Measurements from ENCODE around the gene SERPINE2. TPM values are rescaled to one million over a fixed set of nuclear protein-coding genes. Genes with fewer than 3 reads are reported as not detected.

The SERPINE2 gene
- total RNA-seq, 1 donor from 2014 or later: 95.3 TPM

- DNase-seq (ENCODE audit: low read depth) (no peak), FAIRE-seq (no peak)
- H3K4me3 ChIP-seq (ENCODE audit: low read depth, low read length): no peak overlapping the region
- peaks cover 9% of the 10 kb centered on the region for H3K36me3 ChIP-seq (ENCODE audit: control insufficient read depth, insufficient read depth, low read length)
- no peaks in the 10 kb centered on the region for H3K27me3 ChIP-seq (ENCODE audit: control insufficient read depth, insufficient read depth, low read length)
- no peak for TF ChIP-seq CTCF (IDR thresholded peaks at IDR 0.05; ENCODE audit: insufficient read depth, low read length, severe bottlenecking)
Measured at GRCh38 chr2:223998948-223999347, 40.1 kb downstream of the SERPINE2 start.

DNA sequence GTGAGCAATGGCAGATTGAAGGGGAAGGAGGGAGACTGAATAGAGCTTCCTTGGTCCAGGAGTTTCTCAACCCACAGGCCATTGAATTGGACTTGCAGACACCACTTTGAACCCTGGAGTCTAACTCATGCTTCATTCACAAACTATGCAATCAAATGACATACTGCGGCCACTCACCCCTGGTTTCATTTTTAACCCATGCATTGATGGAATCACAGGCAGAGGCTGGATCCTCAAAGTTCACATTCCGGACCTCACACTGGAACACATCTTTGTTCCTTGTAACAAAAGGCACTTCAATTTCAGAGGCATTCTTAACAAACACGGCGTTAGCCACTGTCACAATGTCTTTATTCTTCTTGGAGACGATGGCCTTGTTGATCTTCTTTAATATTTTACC, 41.1 kb downstream of the SERPINE2 start:
- no peak for TF ChIP-seq CTCF (IDR thresholded peaks at IDR 0.05; ENCODE audit: insufficient read depth, low read length, severe bottlenecking)
- Histone ChIP-seq H3K27me3 (ENCODE audit: control insufficient read depth, insufficient read depth, low read length) (no peaks in the 10 kb centered on the region), H3K36me3 (ENCODE audit: control insufficient read depth, insufficient read depth, low read length) (peaks cover 9% of the 10 kb centered on the region), H3K4me3 (ENCODE audit: low read depth, low read length) (no peak overlapping the region)
- no peak for DNase-seq (ENCODE audit: low read depth)
- FAIRE-seq: no peak

DNA sequence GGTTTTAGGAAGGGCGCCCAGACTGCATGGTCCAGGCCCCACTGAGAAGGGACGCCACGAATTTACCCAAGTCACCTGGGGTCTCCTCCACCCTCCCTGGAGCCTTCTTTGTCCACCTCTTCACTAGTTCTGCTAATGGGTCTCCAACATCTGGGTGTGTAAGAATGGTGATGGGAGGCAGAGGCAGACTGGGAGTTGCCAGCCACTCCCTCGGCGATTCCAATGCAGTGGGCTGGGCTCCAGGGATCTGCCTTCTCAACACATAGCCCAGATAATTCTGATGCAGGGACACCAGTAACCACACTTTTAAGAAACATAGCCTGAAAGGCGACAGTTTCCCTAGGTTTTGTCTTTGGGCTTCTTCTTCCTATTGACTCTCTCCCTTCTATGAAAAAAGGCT, 42.7 kb downstream of the SERPINE2 start:
- TF ChIP-seq CTCF (IDR thresholded peaks at IDR 0.05; ENCODE audit: insufficient read depth, low read length, severe bottlenecking): no peak
- Histone ChIP-seq H3K4me3 (ENCODE audit: low read depth, low read length) (no peak overlapping the region), H3K27me3 (ENCODE audit: control insufficient read depth, insufficient read depth, low read length) (no peaks in the 10 kb centered on the region), H3K36me3 (ENCODE audit: control insufficient read depth, insufficient read depth, low read length) (peaks cover 8% of the 10 kb centered on the region)
- no peak for DNase-seq (ENCODE audit: low read depth)
- FAIRE-seq: no peak

DNA sequence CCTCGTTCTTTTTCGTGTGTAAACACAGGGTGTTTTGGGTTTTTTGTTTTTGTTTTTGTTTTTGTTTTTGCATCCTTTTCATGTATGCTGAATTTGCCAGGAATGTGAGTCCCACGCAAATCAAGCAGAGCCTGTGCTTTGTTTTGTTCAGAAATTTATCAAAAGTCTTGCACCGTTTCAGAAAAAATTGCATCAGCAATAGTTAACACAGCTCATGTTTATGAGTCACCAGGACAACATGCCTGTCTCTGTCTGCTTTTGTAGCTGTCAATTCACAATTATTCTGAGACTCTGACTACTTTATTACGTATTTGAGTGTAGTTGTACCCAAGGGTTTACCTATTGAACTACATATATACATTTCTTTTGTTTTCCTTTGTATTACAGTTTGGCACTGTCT, 43.5 kb downstream of the SERPINE2 start:
- DNase-seq (ENCODE audit: low read depth) (peak; percentile 86), FAIRE-seq (no peak)
- Histone ChIP-seq H3K36me3 (ENCODE audit: control insufficient read depth, insufficient read depth, low read length) (peaks cover 4% of the 10 kb centered on the region), H3K4me3 (ENCODE audit: low read depth, low read length) (no peak overlapping the region), H3K27me3 (ENCODE audit: control insufficient read depth, insufficient read depth, low read length) (no peaks in the 10 kb centered on the region)
- TF ChIP-seq CTCF (IDR thresholded peaks at IDR 0.05; ENCODE audit: insufficient read depth, low read length, severe bottlenecking): no peak

- no peak for DNase-seq (ENCODE audit: low read depth)
- no peak for FAIRE-seq
- TF ChIP-seq CTCF (IDR thresholded peaks at IDR 0.05; ENCODE audit: insufficient read depth, low read length, severe bottlenecking): no peak
- H3K36me3 ChIP-seq (ENCODE audit: control insufficient read depth, insufficient read depth, low read length): peaks cover 2% of the 10 kb centered on the region
- no peak overlapping the region for H3K4me3 ChIP-seq (ENCODE audit: low read depth, low read length)
- no peaks in the 10 kb centered on the region for H3K27me3 ChIP-seq (ENCODE audit: control insufficient read depth, insufficient read depth, low read length)
Measured at GRCh38 chr2:223994562-223995162, 44.4 kb downstream of the SERPINE2 start.

DNA sequence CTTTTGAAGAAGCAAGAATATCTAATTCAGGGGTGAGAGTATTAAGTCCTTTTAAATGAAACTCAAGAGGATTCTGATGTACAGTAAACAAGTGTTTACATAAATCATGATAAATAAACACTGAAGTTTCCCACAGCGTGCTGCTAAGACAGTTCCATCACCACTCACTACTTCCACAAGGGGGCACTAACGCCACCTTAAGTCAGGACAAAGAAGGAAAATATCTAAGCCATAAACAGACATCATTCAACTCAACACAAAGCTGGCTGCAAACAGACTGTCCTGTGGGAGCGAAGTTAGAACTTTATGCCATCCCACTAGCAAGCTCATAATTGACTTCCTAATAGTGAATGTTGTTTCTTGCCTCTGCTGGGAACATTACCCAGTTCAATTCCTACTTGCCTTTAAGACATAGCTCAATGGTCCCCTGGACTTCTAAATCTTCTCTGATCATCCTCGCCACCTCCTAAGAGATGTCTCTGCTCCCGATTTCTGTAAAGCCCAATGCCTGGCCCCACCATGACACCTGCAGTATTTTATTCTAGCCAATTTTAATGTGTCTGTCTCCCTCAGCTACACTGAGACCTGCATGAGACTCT, 45.4 kb downstream of the SERPINE2 start:
- Histone ChIP-seq H3K36me3 (ENCODE audit: control insufficient read depth, insufficient read depth, low read length) (peaks cover 2% of the 10 kb centered on the region), H3K27me3 (ENCODE audit: control insufficient read depth, insufficient read depth, low read length) (no peaks in the 10 kb centered on the region), H3K4me3 (ENCODE audit: low read depth, low read length) (no peak overlapping the region)
- peak; percentile 77 for DNase-seq (ENCODE audit: low read depth)
- peak; percentile 66 for TF ChIP-seq CTCF (IDR thresholded peaks at IDR 0.05; ENCODE audit: insufficient read depth, low read length, severe bottlenecking)
- FAIRE-seq: no peak

Measured in bronchial epithelial cell (primary cell).